PC-9 (cell line): ENCODE data around the gene TCIRG1. TPM values are rescaled to one million over a fixed set of nuclear protein-coding genes. Genes with fewer than 3 reads are reported as not detected.

Experiments
- BruUV-seq: library from RNA; stranded (reverse); fragments of 400-500 nt; replicated peaks from 2 replicates; lab custom pipeline; 2021; lab: Mats Ljungman, UMichigan
- CTCF ChIA-PET: fragments of 300-600 bp; sonication (Branson Sonifier 250); formaldehyde crosslinking; loops from one replicate; lab custom pipeline; 2022; ENCODE audit warnings: antibody characterized with exemption; lab: Charles Lee
- POLR2A ChIA-PET: fragments of 300-600 bp; sonication (Branson Sonifier 250); formaldehyde crosslinking; loops from one replicate; lab custom pipeline; 2022; ENCODE audit warnings: antibody characterized with exemption; ENCODE audit not compliant: unreplicated experiment; lab: Charles Lee
- DNase-seq, 2 experiments: peaks; one replicate each; pipeline versions ENCODE4 v3.0.0 to v3.0.0-alpha.2; 2015 to 2022; ENCODE audit warnings: mixed read lengths in 1 of 2
- H2AFZ ChIP-seq: fragments of 200-600 bp; sonication (generic); 2 replicates; pipeline ENCODE4 v1.8.1; 2017; ENCODE audit warnings: antibody characterized with exemption
- H3F3A ChIP-seq: fragments of 200-600 bp; sonication (generic); 2 replicates; pipeline ENCODE4 v1.8.1; 2017; ENCODE audit warnings: antibody characterized with exemption, mild to moderate bottlenecking, low read depth; ENCODE audit not compliant: insufficient read depth
- H3K27ac ChIP-seq: fragments of 200-600 bp; sonication (generic); 2 replicates; pipeline ENCODE4 v1.6.1; 2016; ENCODE audit warnings: mixed run types
- H3K27me3 ChIP-seq: fragments of 200-600 bp; sonication (generic); 2 replicates; pipeline ENCODE4 v1.6.1; 2016; ENCODE audit warnings: low read depth, mixed run types; ENCODE audit not compliant: insufficient read depth
- H3K36me3 ChIP-seq: fragments of 200-600 bp; sonication (generic); 2 replicates; pipeline ENCODE4 v1.6.1; 2016; ENCODE audit warnings: low read depth, mixed run types
- H3K4me1 ChIP-seq: fragments of 200-600 bp; sonication (generic); replicated peaks from 2 replicates; pipeline ENCODE4 v1.6.1; 2016; ENCODE audit warnings: mixed run types; ENCODE audit not compliant: insufficient read depth
- H3K4me2 ChIP-seq: fragments of 200-600 bp; sonication (generic); 2 replicates; pipeline ENCODE4 v1.6.1; 2017; ENCODE audit warnings: mixed run types
- H3K4me3 ChIP-seq: fragments of 200-600 bp; sonication (generic); 2 replicates; pipeline ENCODE4 v1.6.1; 2016; ENCODE audit warnings: mixed run types
- H3K79me2 ChIP-seq: fragments of 200-600 bp; sonication (generic); 2 replicates; pipeline ENCODE4 v1.6.1; 2017; ENCODE audit warnings: low read depth, mixed run types
- H3K9me2 ChIP-seq: fragments of 200-600 bp; sonication (generic); 2 replicates; pipeline ENCODE4 v1.8.1; 2017; ENCODE audit warnings: mild to moderate bottlenecking; ENCODE audit not compliant: insufficient read depth
- H3K9me3 ChIP-seq: fragments of 200-600 bp; sonication (generic); 2 replicates; pipeline ENCODE4 v1.8.1; 2016; ENCODE audit warnings: low read depth; ENCODE audit not compliant: insufficient read depth
- H4K20me1 ChIP-seq: fragments of 200-600 bp; sonication (generic); 2 replicates; pipeline ENCODE4 v1.8.1; 2017; ENCODE audit not compliant: insufficient read depth
- CTCF ChIP-seq: fragments of 200-600 bp; sonication (generic); conservative IDR thresholded peaks from 2 replicates; pipeline ENCODE4 v1.6.1; 2017; ENCODE audit warnings: mixed run types, antibody characterized with exemption, mild to moderate bottlenecking, moderate library complexity
- EZH2 ChIP-seq: fragments of 200-600 bp; sonication (generic); IDR thresholded peaks from 2 replicates; pipeline ENCODE4 v1.8.0; 2017; ENCODE audit warnings: antibody characterized with exemption, low read depth
- intact Hi-C: fragments of 100-400 bp; cut with micrococcal nuclease; formaldehyde crosslinking; loops from one replicate; pipeline ENCODE4 v1.10.0; 2022; ENCODE audit not compliant: unreplicated experiment
- total RNA-seq: library from RNA; stranded (reverse); gene quantifications from 2 replicates; pipeline ENCODE4 v1.2.3, GENCODE V29; 2021

Gene TCIRG1
- total RNA-seq, 1 experiment from 2014 or later, result 125 TPM

DNA sequence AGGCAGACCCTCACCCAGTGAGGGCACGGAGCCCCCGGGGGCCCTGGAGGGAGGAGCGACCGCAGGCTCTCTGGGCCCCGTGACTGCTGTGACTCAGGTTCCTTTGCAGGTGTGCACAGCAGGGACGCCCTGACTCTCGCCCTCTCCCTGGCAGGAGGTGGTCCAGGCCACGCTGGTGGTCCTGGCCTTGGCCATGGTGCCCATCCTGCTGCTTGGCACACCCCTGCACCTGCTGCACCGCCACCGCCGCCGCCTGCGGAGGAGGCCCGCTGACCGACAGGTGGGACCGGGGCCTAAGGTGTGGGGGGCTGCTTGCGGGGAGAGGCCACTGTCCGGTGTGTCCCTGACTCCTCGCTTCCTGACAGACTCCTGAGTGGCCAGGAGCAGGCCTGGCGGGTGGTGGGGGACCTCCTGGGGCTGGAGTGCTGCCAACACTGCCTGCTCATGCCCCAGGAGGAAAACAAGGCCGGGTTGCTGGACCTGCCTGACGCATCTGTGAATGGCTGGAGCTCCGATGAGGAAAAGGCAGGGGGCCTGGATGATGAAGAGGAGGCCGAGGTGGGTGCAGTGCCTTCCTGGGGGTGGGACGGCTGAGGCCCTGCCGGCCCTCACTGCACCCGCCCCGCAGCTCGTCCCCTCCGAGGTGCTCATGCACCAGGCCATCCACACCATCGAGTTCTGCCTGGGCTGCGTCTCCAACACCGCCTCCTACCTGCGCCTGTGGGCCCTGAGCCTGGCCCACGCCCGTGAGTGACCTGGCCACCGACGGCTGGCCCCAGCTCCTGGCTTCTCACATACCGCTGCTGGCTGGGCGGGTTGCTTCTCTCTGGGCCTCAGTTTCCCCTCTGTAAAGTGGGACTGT is 10.9 kb downstream of the TCIRG1 start:
- Histone ChIP-seq H3K9me2 (no peaks in the 10 kb centered on the region), H3K27me3 (no peaks in the 10 kb centered on the region), H3K4me3 (no peak overlapping the region), H3F3A (peaks cover 54% of the 10 kb centered on the region), H4K20me1 (peaks cover 19% of the 10 kb centered on the region), H3K36me3 (no peaks in the 10 kb centered on the region), H3K79me2 (no peaks in the 10 kb centered on the region), H3K9me3 (no peaks in the 10 kb centered on the region), H3K4me2 (no peak overlapping the region), H2AFZ (no peak overlapping the region), H3K4me1 (no peaks in the 10 kb centered on the region), H3K27ac (no peak overlapping the region)
- BruUV-seq, result no TSS peak
- ChIA-PET POLR2A (no interaction called here), CTCF (no interaction called here)
- TF ChIP-seq CTCF (no peak), EZH2 (no peak)
- DNase-seq, result no peak
- intact Hi-C loops, result no loop called here

- H3K79me2 ChIP-seq, result no peaks in the 10 kb centered on the region
- no peaks in the 10 kb centered on the region for H3K9me3 ChIP-seq
- ChIA-PET CTCF (no interaction called here), POLR2A (no interaction called here)
- H3K4me3 ChIP-seq, result no peak overlapping the region
- TF ChIP-seq EZH2, result no peak
- no peak for DNase-seq
- no TSS peak for BruUV-seq
- H3K4me2 ChIP-seq, result no peak overlapping the region
- H3K27ac ChIP-seq, result no peak overlapping the region; the same call in 1 of the 2 replicates
- no peaks in the 10 kb centered on the region for H3K36me3 ChIP-seq
- H4K20me1 ChIP-seq, result peaks cover 19% of the 10 kb centered on the region
- no peaks in the 10 kb centered on the region for H3K27me3 ChIP-seq
- H3K9me2 ChIP-seq, result no peaks in the 10 kb centered on the region
- H2AFZ ChIP-seq, result no peak overlapping the region
- no peaks in the 10 kb centered on the region for H3K4me1 ChIP-seq
- peaks cover 57% of the 10 kb centered on the region for H3F3A ChIP-seq
- intact Hi-C loops, result no loop called here
Observed at GRCh38 chr11:68050371-68050841, 11.6 kb downstream of the TCIRG1 start.

DNA sequence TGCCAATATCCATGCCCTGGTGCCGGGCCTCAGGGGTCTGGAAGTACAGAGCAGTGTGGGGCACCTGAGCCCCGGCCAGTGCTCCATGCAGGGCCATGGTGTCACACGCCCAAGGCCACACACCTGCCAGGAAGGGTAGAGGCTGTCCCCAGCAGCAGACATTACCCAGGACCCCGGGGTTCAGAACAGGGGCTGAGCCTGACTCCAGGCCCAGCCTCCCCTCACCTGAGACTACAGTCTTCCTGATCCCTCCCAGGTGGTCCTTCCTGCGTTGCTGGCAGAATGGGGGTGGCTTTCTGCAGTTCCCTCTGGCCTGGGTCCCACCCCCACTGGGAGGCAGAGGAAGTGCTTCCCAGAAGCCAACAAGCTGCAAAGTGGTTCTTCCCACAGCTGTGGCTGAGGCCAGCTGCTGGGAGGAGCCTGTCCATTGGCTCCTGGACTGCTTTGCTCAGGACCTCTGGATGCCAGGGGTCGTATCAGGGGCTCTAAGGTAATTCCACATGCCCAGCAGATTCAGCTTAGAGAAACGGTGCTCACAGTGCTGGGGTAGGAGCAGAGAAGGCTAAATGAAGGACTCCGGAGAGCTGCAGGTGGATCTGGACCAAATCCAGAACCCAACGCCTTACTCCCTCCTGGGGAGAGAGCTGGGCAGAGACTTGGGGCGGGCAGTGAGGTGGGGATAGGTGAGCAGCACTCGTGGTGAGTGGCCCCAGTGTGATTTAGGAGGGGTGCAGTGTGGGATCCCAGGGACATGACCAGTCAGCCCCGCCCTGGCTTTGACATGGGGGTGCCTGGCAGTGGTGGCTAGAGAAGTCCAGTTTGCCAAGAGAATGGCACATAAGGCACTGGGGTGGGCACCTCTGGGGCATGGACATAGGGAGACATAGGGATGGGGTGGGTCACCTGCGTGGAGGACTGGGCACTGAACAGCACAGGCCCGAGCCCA is 12.6 kb downstream of the TCIRG1 start:
- TF ChIP-seq CTCF (no peak), EZH2 (no peak)
- Histone ChIP-seq H3K79me2 (no peaks in the 10 kb centered on the region), H3K9me2 (no peaks in the 10 kb centered on the region), H3K9me3 (no peaks in the 10 kb centered on the region), H3K36me3 (no peaks in the 10 kb centered on the region), H2AFZ (no peak overlapping the region), H3K27ac (no peak overlapping the region; the same call in 1 of the 2 replicates), H3K4me2 (no peak overlapping the region), H3K4me3 (no peak overlapping the region), H3K4me1 (no peaks in the 10 kb centered on the region), H4K20me1 (peaks cover 19% of the 10 kb centered on the region), H3K27me3 (no peaks in the 10 kb centered on the region), H3F3A (peaks cover 55% of the 10 kb centered on the region)
- intact Hi-C loops, result no loop called here
- POLR2A ChIA-PET, result interaction anchor here (0.5 kb wide), 1 partner anchor 58 kb away, joined by 3 read pairs; no protein-coding TSS in a partner anchor
- BruUV-seq, result no TSS peak
- CTCF ChIA-PET, result no interaction called here
- no peak for DNase-seq
